Fibroblast of the aortic adventitia (primary cell): ENCODE measurements around the gene GPRC5C. TPM values are rescaled to one million over a fixed set of nuclear protein-coding genes. Genes with fewer than 3 reads are reported as not detected.

Experiments
- DNase-seq: peaks from one replicate; pipeline ENCODE4 v3.0.0-alpha.2; 2010; ENCODE audit warnings: low read depth
- H3K4me3 ChIP-seq: 2 replicates; pipeline ENCODE4 v1.5.1; 2011; ENCODE audit warnings: low read depth, mild to moderate bottlenecking, control low read depth, low read length, moderate library complexity
- CTCF ChIP-seq: IDR thresholded peaks from 2 replicates; pipeline ENCODE4 v1.5.1; 2011; ENCODE audit warnings: mild to moderate bottlenecking, low read length, control low read depth, inconsistent platforms; ENCODE audit not compliant: insufficient read depth
- total RNA-seq: library from RNA; depleted of rRNA; stranded (reverse); fragments of >200 nt; gene quantifications from 2 replicates; pipeline ENCODE4 v1.2.3, GENCODE V29; 2012; ENCODE audit warnings: low replicate concordance

The GPRC5C gene
- total RNA-seq, 1 donor: 0.99 TPM

- H3K4me3 ChIP-seq: no peak overlapping the region
- DNase-seq: no peak
- no peak for TF ChIP-seq CTCF
These were observed 20.3 kb downstream of the GPRC5C start for GRCh38 chr17:74452033-74452840.

- TF ChIP-seq CTCF: no peak
- DNase-seq: no peak
- no peak overlapping the region for H3K4me3 ChIP-seq
These were observed 21.2 kb downstream of the GPRC5C start for GRCh38 chr17:74452841-74453661.

- no peak for TF ChIP-seq CTCF
- DNase-seq: no peak
- H3K4me3 ChIP-seq: peak overlapping the region; percentile 5
These were observed 21.8 kb downstream of the GPRC5C start for GRCh38 chr17:74453665-74454196.

- peak; percentile 11 for TF ChIP-seq CTCF
- peak; percentile 50 for DNase-seq
- peak overlapping the region; percentile 50 for H3K4me3 ChIP-seq
These were observed 22.5 kb downstream of the GPRC5C start for GRCh38 chr17:74454197-74455024.

- no peak for DNase-seq
- no peak for TF ChIP-seq CTCF
- no peak overlapping the region for H3K4me3 ChIP-seq
These were observed 23.2 kb downstream of the GPRC5C start for GRCh38 chr17:74455025-74455545.

GRCh38 chr17:74455821-74456220 lies 23.9 kb downstream of the GPRC5C start:
- DNase-seq: no peak
- H3K4me3 ChIP-seq: no peak overlapping the region
- TF ChIP-seq CTCF: no peak
